Endodermal cell (in vitro differentiated cells): Measurements from ENCODE around the gene GRM5. TPM values are rescaled to one million over a fixed set of nuclear protein-coding genes. Genes with fewer than 3 reads are reported as not detected.

ENCODE experiments used
- DNase-seq: peaks from one replicate; pipeline ENCODE4 v3.0.0-alpha.2; 2017
- H3K27ac ChIP-seq: 2 replicates; pipeline ENCODE4 v1.5.1; 2013; ENCODE audit warnings: mild to moderate bottlenecking, low read depth, low read length, moderate library complexity
- H3K27me3 ChIP-seq: 2 replicates; pipeline ENCODE4 v1.6.1; 2013; ENCODE audit warnings: mild to moderate bottlenecking, low read length, moderate library complexity; ENCODE audit not compliant: insufficient read depth, control insufficient read depth, poor library complexity, severe bottlenecking
- H3K36me3 ChIP-seq: 2 replicates; pipeline ENCODE4 v1.7.0; 2013; ENCODE audit warnings: mild to moderate bottlenecking, low read length, moderate library complexity; ENCODE audit not compliant: control insufficient read depth, insufficient read depth
- H3K4me1 ChIP-seq: one replicate; pipeline ENCODE4 v1.7.0; 2013; ENCODE audit warnings: low read length; ENCODE audit not compliant: control insufficient read depth, insufficient read depth
- H3K4me3 ChIP-seq: 2 replicates; pipeline ENCODE4 v1.5.1; 2013; ENCODE audit warnings: mild to moderate bottlenecking, low read length, moderate library complexity
- H3K9ac ChIP-seq: 2 replicates; pipeline ENCODE4 v1.6.1; 2013; ENCODE audit warnings: mild to moderate bottlenecking, low read length, moderate library complexity; ENCODE audit not compliant: poor library complexity, severe bottlenecking; ENCODE audit errors: extremely low read depth
- H3K9me3 ChIP-seq: 2 replicates; pipeline ENCODE4 v1.6.1; 2013; ENCODE audit warnings: mild to moderate bottlenecking, low read length, moderate library complexity; ENCODE audit not compliant: control insufficient read depth
- H3K27ac Mint-ChIP-seq: 2 replicates; pipeline ENCODE4 v1.8.0; 2020; ENCODE audit warnings: mixed read lengths
- H3K27me3 Mint-ChIP-seq: 2 replicates; pipeline ENCODE4 v1.8.0; 2021; ENCODE audit warnings: mild to moderate bottlenecking, mixed read lengths; ENCODE audit not compliant: insufficient read depth
- H3K36me3 Mint-ChIP-seq: 2 replicates; pipeline ENCODE4 v1.8.0; 2020; ENCODE audit warnings: low read depth, mixed read lengths
- H3K4me1 Mint-ChIP-seq: 2 replicates; pipeline ENCODE4 v1.8.0; 2020; ENCODE audit warnings: mixed read lengths
- H3K4me3 Mint-ChIP-seq: 2 replicates; pipeline ENCODE4 v1.8.0; 2020; ENCODE audit warnings: mild to moderate bottlenecking, moderate library complexity, mixed read lengths
- H3K9me3 Mint-ChIP-seq: 2 replicates; pipeline ENCODE4 v1.8.0; 2020; ENCODE audit warnings: mild to moderate bottlenecking, mixed read lengths
- CTCF ChIP-seq: fragments of 200-600 bp; sonication (generic); conservative IDR thresholded peaks from 2 replicates; pipeline ENCODE4 v1.5.0; 2021; ENCODE audit warnings: antibody characterized with exemption, mild to moderate bottlenecking
- WGBS, 2 experiments: methylation state at CpG; one replicate each; pipeline versions ENCODE4 v1.1.5 to v1.1.7; 2013; ENCODE audit warnings: missing lambda C conversion rate in 2 of 2, mixed read lengths in 1 of 2; ENCODE audit not compliant: insufficient coverage in 1 of 2, insufficient read length in 1 of 2; 5-methylcytosine and 5-hydroxymethylcytosine counted together
- total RNA-seq, 2 donors: library from RNA; stranded (reverse); fragmentation: NEBNext Ultra II Directional in 1 of 2; extraction: Animal tissue kit (Norgen Biotek cat#: 25700) in 1 of 2; gene quantifications; 2 replicates in 1 of 2; 3 replicates in 1 of 2; pipeline ENCODE4 v1.2.1, GENCODE V29; 2021

GRM5 gene
- total RNA-seq, 2 donors from 2014 or later: 0.07 to 0.09 TPM

GRCh38 chr11:88553204-88553603 is 512.6 kb downstream of the GRM5 start:
- no peaks in the 10 kb centered on the region for H3K4me1 ChIP-seq
- WGBS, 2 experiments: 89 to 95% methylated on average over 2 of the region's 2 CpGs
- no peaks in the 10 kb centered on the region for H3K27me3 ChIP-seq
- H3K27ac ChIP-seq: no peak overlapping the region
- DNase-seq: no peak
- no peaks in the 10 kb centered on the region for H3K9me3 ChIP-seq
- no peaks in the 10 kb centered on the region for H3K9me3 Mint-ChIP-seq
- no peak overlapping the region for H3K4me3 ChIP-seq
- no peak overlapping the region for H3K9ac ChIP-seq
- no peaks in the 10 kb centered on the region for H3K36me3 ChIP-seq
- no peaks in the 10 kb centered on the region for H3K36me3 Mint-ChIP-seq
- no peak for TF ChIP-seq CTCF
- H3K4me1 Mint-ChIP-seq: peaks cover 4% of the 10 kb centered on the region
- no peaks in the 10 kb centered on the region for H3K27me3 Mint-ChIP-seq
- H3K4me3 Mint-ChIP-seq: no peak overlapping the region
- no peak overlapping the region for H3K27ac Mint-ChIP-seq

- Histone ChIP-seq H3K27me3 (no peaks in the 10 kb centered on the region), H3K4me3 (no peak overlapping the region), H3K27ac (no peak overlapping the region), H3K36me3 (no peaks in the 10 kb centered on the region), H3K9me3 (no peaks in the 10 kb centered on the region), H3K4me1 (no peaks in the 10 kb centered on the region), H3K9ac (no peak overlapping the region)
- H3K36me3 Mint-ChIP-seq: no peaks in the 10 kb centered on the region
- peaks cover 4% of the 10 kb centered on the region for H3K4me1 Mint-ChIP-seq
- H3K27ac Mint-ChIP-seq: no peak overlapping the region
- 28 to 30% methylated on average over 3 of the region's 3 CpGs for WGBS, 2 experiments
- H3K9me3 Mint-ChIP-seq: no peaks in the 10 kb centered on the region
- peak; percentile 88 for DNase-seq
- no peak overlapping the region for H3K4me3 Mint-ChIP-seq
- H3K27me3 Mint-ChIP-seq: no peaks in the 10 kb centered on the region
- peak; percentile 85 for TF ChIP-seq CTCF
These were observed 513.3 kb downstream of the GRM5 start for GRCh38 chr11:88552379-88553062.

GRCh38 chr11:88544656-88545280 is 521.0 kb downstream of the GRM5 start:
- Histone ChIP-seq H3K9me3 (no peaks in the 10 kb centered on the region), H3K4me1 (no peaks in the 10 kb centered on the region), H3K9ac (no peak overlapping the region), H3K4me3 (no peak overlapping the region), H3K36me3 (no peaks in the 10 kb centered on the region), H3K27ac (no peak overlapping the region), H3K27me3 (no peaks in the 10 kb centered on the region)
- TF ChIP-seq CTCF: no peak
- WGBS, 2 experiments: 78 to 90% methylated on average over 3 of the region's 3 CpGs
- Mint-ChIP-seq H3K4me1 (peaks cover 6% of the 10 kb centered on the region), H3K4me3 (no peak overlapping the region), H3K27ac (no peak overlapping the region), H3K36me3 (no peaks in the 10 kb centered on the region), H3K27me3 (no peaks in the 10 kb centered on the region), H3K9me3 (no peaks in the 10 kb centered on the region)
- no peak for DNase-seq
